Endothelial cell of umbilical vein (primary cell): ENCODE results near the gene KCNMA1. TPM values are rescaled to one million over a fixed set of nuclear protein-coding genes. Genes with fewer than 3 reads are reported as not detected.

Experiments
- BruUV-seq: library from RNA; stranded (reverse); fragments of 400-500 nt; replicated peaks from 2 replicates; lab custom pipeline; 2021; lab: Mats Ljungman, UMichigan
- CTCF ChIA-PET: fragments of 300-600, 350-600 bp; sonication (Branson Sonifier 250); formaldehyde crosslinking; loops from one replicate; lab custom pipeline; 2021; ENCODE audit warnings: antibody characterized with exemption, inconsistent platforms; lab: Charles Lee
- POLR2A ChIA-PET: fragments of 300-600, 350-600 bp; sonication (Branson Sonifier 250); formaldehyde crosslinking; loops from one replicate; lab custom pipeline; 2021; ENCODE audit warnings: antibody characterized with exemption, inconsistent platforms; lab: Charles Lee
- DNase-seq: peaks from one replicate; pipeline ENCODE4 v3.0.0-alpha.2; 2011; ENCODE audit warnings: low read depth, low spot score
- FAIRE-seq: peaks from 2 replicates; lab custom pipeline; 2011; peaks lifted over from hg19 to GRCh38; lab: Jason Lieb, UNC
- H2AFZ ChIP-seq: 2 replicates; pipeline ENCODE4 v1.6.0; 2012; ENCODE audit warnings: low read depth, low read length, control low read depth, inconsistent platforms
- H3K27ac ChIP-seq: 2 replicates; pipeline ENCODE4 v1.5.1; 2011; ENCODE audit warnings: low read depth, mild to moderate bottlenecking, control low read depth, low read length, moderate library complexity; ENCODE audit not compliant: insufficient read depth
- H3K27me3 ChIP-seq, 2 experiments: 2 replicates each; pipeline versions ENCODE4 v1.6.0 to v1.6.1; 2011; ENCODE audit warnings: low read length in 2 of 2, mixed read lengths in 1 of 2; ENCODE audit not compliant: control insufficient read depth in 2 of 2, insufficient read depth in 2 of 2
- H3K36me3 ChIP-seq, 2 experiments: 2 replicates in 1 of 2; 3 replicates in 1 of 2; pipeline ENCODE4 v1.5.1; 2011; ENCODE audit warnings: low read length in 2 of 2, mild to moderate bottlenecking in 1 of 2, moderate library complexity in 1 of 2; ENCODE audit not compliant: control insufficient read depth in 2 of 2, insufficient read depth in 2 of 2; ENCODE audit errors: extremely low read depth in 1 of 2
- H3K4me1 ChIP-seq: 3 replicates; pipeline ENCODE4 v1.5.1; 2011; ENCODE audit warnings: mild to moderate bottlenecking, low read length; ENCODE audit not compliant: control insufficient read depth, insufficient read depth; ENCODE audit errors: extremely low read depth
- H3K4me2 ChIP-seq: 2 replicates; pipeline ENCODE4 v1.6.1; 2011; ENCODE audit warnings: low read length, control low read depth, mixed read lengths; ENCODE audit not compliant: insufficient read depth
- H3K4me3 ChIP-seq, 3 experiments: fragments of 200-600 bp in 1 of 3; sonication (generic), shearing (Covaris generic) in 1 of 3; replicated peaks in 1 of 3; 2 replicates each; pipeline ENCODE4 v1.5.1; 2011 to 2016; ENCODE audit warnings: control low read depth in 3 of 3, low read length in 3 of 3, mild to moderate bottlenecking in 2 of 3, inconsistent platforms in 1 of 3, low read depth in 1 of 3, moderate library complexity in 1 of 3; ENCODE audit not compliant: insufficient read depth in 1 of 3
- H3K79me2 ChIP-seq: 2 replicates; pipeline ENCODE4 v1.6.0; 2012; ENCODE audit warnings: low read length, inconsistent platforms; ENCODE audit not compliant: control insufficient read depth, insufficient read depth
- H3K9ac ChIP-seq: replicated peaks from 2 replicates; pipeline ENCODE3; 2011; ENCODE audit warnings: low read length, control low read depth; ENCODE audit not compliant: insufficient read depth; ENCODE audit errors: extremely low read depth
- H3K9me1 ChIP-seq: replicated peaks from 3 replicates; pipeline ENCODE4 v1.6.0; 2011; ENCODE audit warnings: mild to moderate bottlenecking, low read length; ENCODE audit not compliant: control insufficient read depth, insufficient read depth; ENCODE audit errors: extremely low read depth
- H3K9me3 ChIP-seq: replicated peaks from 2 replicates; pipeline ENCODE4 v1.5.1; 2012; ENCODE audit warnings: low read length, inconsistent platforms; ENCODE audit not compliant: control insufficient read depth, insufficient read depth
- H4K20me1 ChIP-seq: replicated peaks from 2 replicates; pipeline ENCODE3; 2011; ENCODE audit warnings: mild to moderate bottlenecking, low read length; ENCODE audit not compliant: control insufficient read depth, insufficient read depth; ENCODE audit errors: extremely low read depth
- CTCF ChIP-seq, 2 donors: IDR thresholded peaks; 1 replicate in 1 of 2; 2 replicates in 1 of 2; pipeline ENCODE4 v1.5.1; 2011; ENCODE audit warnings: low read length in 2 of 2, mild to moderate bottlenecking in 2 of 2, moderate library complexity in 2 of 2, control low read depth in 1 of 2, inconsistent platforms in 1 of 2, low read depth in 1 of 2; ENCODE audit not compliant: insufficient read depth in 1 of 2; ENCODE audit errors: extremely low read depth in 1 of 2
- EZH2 ChIP-seq: IDR thresholded peaks from 2 replicates; pipeline ENCODE4 v1.6.1; 2012; ENCODE audit warnings: borderline replicate concordance, low read depth, mild to moderate bottlenecking, moderate library complexity, low read length, inconsistent platforms; ENCODE audit not compliant: severe bottlenecking
- FOS ChIP-seq: IDR thresholded peaks from 2 replicates; pipeline ENCODE4 v1.6.1; 2011; ENCODE audit warnings: mild to moderate bottlenecking, low read length, moderate library complexity, borderline replicate concordance; ENCODE audit not compliant: insufficient read depth
- GATA2 ChIP-seq: IDR thresholded peaks from 2 replicates; pipeline ENCODE4 v1.7.0; 2011; ENCODE audit warnings: low read depth, mild to moderate bottlenecking, moderate library complexity, mixed read lengths, low read length; ENCODE audit not compliant: insufficient read length, insufficient read depth
- JUN ChIP-seq: IDR thresholded peaks from 2 replicates; pipeline ENCODE4 v1.6.1; 2011; ENCODE audit warnings: borderline replicate concordance, low read depth; ENCODE audit not compliant: insufficient read length, insufficient read depth
- MYC ChIP-seq: IDR thresholded peaks from one replicate; pipeline ENCODE4 v1.6.1; 2011; ENCODE audit warnings: mild to moderate bottlenecking, low read depth, low read length
- POLR2A ChIP-seq: IDR thresholded peaks from 2 replicates; pipeline ENCODE4 v1.6.1; 2012; ENCODE audit warnings: low read depth, mild to moderate bottlenecking, control low read depth, low read length
- POLR2AphosphoS5 ChIP-seq: IDR thresholded peaks from 2 replicates; pipeline ENCODE4 v1.6.1; 2012; ENCODE audit warnings: low read depth, mild to moderate bottlenecking, control low read depth, low read length, moderate library complexity; ENCODE audit not compliant: insufficient read depth
- dilution Hi-C: fragments of 300-500 bp; cut with MboI; formaldehyde crosslinking; loops from one replicate; pipeline ENCODE4 v1.15.0; 2019; ENCODE audit warnings: low sequenced_read_pairs; ENCODE audit not compliant: extremely low pct_ligation_motif_present
- intact Hi-C: fragments of 100-400 bp; cut with micrococcal nuclease; formaldehyde crosslinking; loops from one replicate; pipeline ENCODE4 v1.10.0; 2022
- polyA plus RNA-seq, 4 experiments: library from polyadenylated mRNA; depleted of rRNA in 3 of 4; stranded (reverse) in 3 of 4; unstranded in 1 of 4; fragments of >200 nt; gene quantifications; 2 replicates each; pipeline versions ENCODE4 v1.2.1 to v1.2.3, GENCODE V29; 2011 to 2012; ENCODE audit warnings: missing spikeins in 1 of 4
- total RNA-seq: library from RNA; stranded (reverse); gene quantifications from 2 replicates; pipeline ENCODE4 v1.2.3, GENCODE V29; 2021
- TF ChIP-seq, protein P1 (sequence below): IDR thresholded peaks from 2 replicates; pipeline ENCODE4 v1.6.1; 2011; ENCODE audit not compliant: insufficient read depth, insufficient read length

Gene KCNMA1
- total and polyA plus RNA-seq, 2 donors (not counting 3 experiments of a cell fraction or from before 2014, with no cell fraction given), result 0.10 to 0.82 TPM

DNA sequence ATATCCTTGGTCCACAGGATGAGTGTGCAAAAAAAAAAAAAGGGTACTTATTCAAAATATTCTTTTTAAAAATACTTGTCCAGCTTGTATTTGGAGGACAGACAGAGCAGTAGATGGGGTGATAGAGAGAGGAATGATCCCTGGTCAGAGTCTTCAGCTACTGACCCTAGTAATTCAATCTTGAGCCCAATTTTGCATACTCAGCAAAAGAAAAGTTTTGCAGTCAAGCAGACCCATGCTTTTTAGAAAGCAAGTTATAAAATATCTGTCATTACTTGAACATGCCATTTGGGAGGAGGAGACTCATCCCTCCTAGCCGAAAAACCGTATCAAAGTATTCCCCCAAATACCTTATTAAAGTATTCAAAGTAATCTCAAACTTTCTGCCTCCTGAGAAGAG is 585.0 kb downstream of the KCNMA1 start:
- H3K27me3 ChIP-seq, result no peaks in the 10 kb centered on the region
- H2AFZ ChIP-seq, result no peak overlapping the region
- no peaks in the 10 kb centered on the region for H3K9me3 ChIP-seq
- CTCF ChIA-PET, result interaction anchor here (0.7 to 0.9 kb wide), 2 partner anchors 18 to 48 kb away, joined by 3 read pairs; no protein-coding TSS in a partner anchor
- no peaks in the 10 kb centered on the region for H3K4me1 ChIP-seq
- POLR2A ChIA-PET, result no interaction called here
- H3K36me3 ChIP-seq, result no peaks in the 10 kb centered on the region
- dilution Hi-C loops, result no loop called here
- no peaks in the 10 kb centered on the region for H3K9me1 ChIP-seq
- no peaks in the 10 kb centered on the region for H4K20me1 ChIP-seq
- no peak for FAIRE-seq
- no peak overlapping the region for H3K4me2 ChIP-seq
- H3K79me2 ChIP-seq, result no peaks in the 10 kb centered on the region
- no peak overlapping the region for H3K4me3 ChIP-seq
- H3K27ac ChIP-seq, result no peak overlapping the region
- no TSS peak for BruUV-seq
- no peak for DNase-seq
- TF ChIP-seq EZH2 (no peak), FOS (no peak), GATA2 (no peak), POLR2AphosphoS5 (no peak), CTCF (IDR thresholded peaks at IDR 0.05; ENCODE audit: extremely low read depth in 1 of 2, insufficient read depth in 1 of 2, low read depth in 1 of 2, low read length in 2 of 2) (no peak), POLR2A (no peak), MYC (no peak), JUN (no peak)
- TF ChIP-seq, protein P1, sequence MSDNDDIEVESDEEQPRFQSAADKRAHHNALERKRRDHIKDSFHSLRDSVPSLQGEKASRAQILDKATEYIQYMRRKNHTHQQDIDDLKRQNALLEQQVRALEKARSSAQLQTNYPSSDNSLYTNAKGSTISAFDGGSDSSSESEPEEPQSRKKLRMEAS, result no peak
- intact Hi-C loops, result no loop called here
- H3K9ac ChIP-seq, result no peak overlapping the region
